Kidney (tissue), 14 donors: ENCODE results near the gene PLCD3. TPM values are rescaled to one million over a fixed set of nuclear protein-coding genes. Genes with fewer than 3 reads are reported as not detected.

Experiments used
- DNase-seq, 5 donors: peaks; one replicate each; pipeline ENCODE4 v3.0.0-alpha.2; 2013 to 2020
- FAIRE-seq: peaks from 2 replicates; lab custom pipeline; 2012; peaks lifted over from hg19 to GRCh38; lab: Jason Lieb, UNC
- H3K27ac ChIP-seq, 2 donors: one replicate each; pipeline ENCODE4 v1.7.0; 2013; ENCODE audit warnings: low read depth in 2 of 2, low read length in 2 of 2, inconsistent platforms in 1 of 2
- H3K27me3 ChIP-seq: one replicate; pipeline ENCODE4 v1.7.1; 2013; ENCODE audit warnings: low read length, inconsistent platforms; ENCODE audit not compliant: control insufficient read depth, insufficient read depth
- H3K36me3 ChIP-seq, 3 donors: one replicate each; pipeline versions ENCODE4 v1.7.0 to v1.7.1; 2013; ENCODE audit warnings: low read length in 3 of 3, control low read depth in 1 of 3, inconsistent platforms in 1 of 3; ENCODE audit not compliant: insufficient read depth in 3 of 3, control insufficient read depth in 2 of 3
- H3K4me1 ChIP-seq, 3 donors: one replicate each; pipeline versions ENCODE4 v1.7.0 to v1.7.1; 2013; ENCODE audit warnings: low read length in 3 of 3, inconsistent platforms in 1 of 3, low read depth in 1 of 3; ENCODE audit not compliant: control insufficient read depth in 2 of 3, insufficient read depth in 2 of 3
- H3K4me3 ChIP-seq, 3 donors: one replicate each; pipeline versions ENCODE4 v1.7.0 to v1.8.1; 2013; ENCODE audit warnings: low read length in 3 of 3, control low read depth in 1 of 3, inconsistent platforms in 1 of 3
- H3K9ac ChIP-seq, 3 donors: one replicate each; pipeline versions ENCODE4 v1.7.0 to v1.7.1; 2013; ENCODE audit warnings: low read length in 3 of 3, control low read depth in 1 of 3, inconsistent platforms in 1 of 3
- H3K9me3 ChIP-seq, 3 donors: one replicate each; pipeline versions ENCODE4 v1.7.0 to v1.7.1; 2013; ENCODE audit warnings: low read length in 3 of 3, control low read depth in 1 of 3, inconsistent platforms in 1 of 3; ENCODE audit not compliant: control insufficient read depth in 2 of 3, insufficient read depth in 1 of 3
- intact Hi-C: fragments of 100-400 bp; cut with DNase I; formaldehyde crosslinking; loops from one replicate; pipeline ENCODE4 v1.11.1; 2022
- polyA plus RNA-seq: library from polyadenylated mRNA; stranded (reverse); fragments of 350-450 nt; fragmentation: Illumina TruSeq; extraction: RNeasy Lipid Tissue Mini Kit (QIAGEN cat#74804); gene quantifications from one replicate; pipeline ENCODE4 v1.2.3, GENCODE V29; 2014; ENCODE audit warnings: low read depth, low replicate concordance; ENCODE audit not compliant: insufficient read depth
- total RNA-seq: library from RNA; stranded (reverse); fragmentation: NEBNext Ultra II Directional; extraction: Animal tissue kit (Norgen Biotek cat#: 25700); gene quantifications from one replicate; pipeline ENCODE4 v1.2.1, GENCODE V29; 2021
- TF ChIP-seq, protein P1 (sequence below): IDR thresholded peaks from 3 replicates; pipeline ENCODE4 v1.5.1; 2012; ENCODE audit warnings: mild to moderate bottlenecking, moderate library complexity, borderline replicate concordance; ENCODE audit not compliant: insufficient read depth; ENCODE audit errors: extremely low read depth
- donor health status: control.
- donor health status: control.
- donor health status: control.
- donor health status: control.
- donor health status: control.
- donor health status: DM: yes; HTN: yes; CAD: no.
- donor health status: Normal renal cell carcinoma (clear cell type).

PLCD3 gene
- total and polyA plus RNA-seq, 2 donors from 2014 or later, result 14.8 to 111 TPM

DNA sequence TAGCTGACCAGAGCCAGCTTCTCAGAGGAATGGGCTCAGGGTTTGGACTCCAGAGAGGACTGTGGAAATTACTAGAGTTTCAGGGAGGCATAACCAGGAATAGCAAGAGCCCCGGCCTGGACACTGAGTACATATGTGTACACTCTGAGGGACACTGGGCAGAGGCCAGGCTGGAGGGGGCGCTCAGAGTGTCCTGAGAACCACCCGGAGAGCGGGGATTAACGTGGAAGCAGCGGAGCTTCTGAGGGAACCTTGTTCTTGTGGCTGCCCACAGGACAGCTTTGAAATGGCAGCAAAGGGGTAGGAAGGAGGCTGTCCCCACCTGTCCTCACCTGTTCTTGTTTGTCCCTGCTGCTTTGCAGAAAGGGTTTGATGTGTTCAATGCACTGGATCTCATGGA, 27.8 kb downstream of the PLCD3 start:
- DNase-seq (no peak), FAIRE-seq (no peak)
- Histone ChIP-seq H3K9me3 (no peaks in the 10 kb centered on the region), H3K27ac (no peak overlapping the region), H3K36me3 (peaks cover 6 to 62% (median 47%) of the 10 kb centered on the region in 3 donors), H3K4me3 (no peak overlapping the region), H3K9ac (no peak overlapping the region), H3K27me3 (no peaks in the 10 kb centered on the region), H3K4me1 (peaks cover 0 to 2% (median 0%) of the 10 kb centered on the region in 3 donors)
- intact Hi-C loops, result no loop called here
- TF ChIP-seq, protein P1, sequence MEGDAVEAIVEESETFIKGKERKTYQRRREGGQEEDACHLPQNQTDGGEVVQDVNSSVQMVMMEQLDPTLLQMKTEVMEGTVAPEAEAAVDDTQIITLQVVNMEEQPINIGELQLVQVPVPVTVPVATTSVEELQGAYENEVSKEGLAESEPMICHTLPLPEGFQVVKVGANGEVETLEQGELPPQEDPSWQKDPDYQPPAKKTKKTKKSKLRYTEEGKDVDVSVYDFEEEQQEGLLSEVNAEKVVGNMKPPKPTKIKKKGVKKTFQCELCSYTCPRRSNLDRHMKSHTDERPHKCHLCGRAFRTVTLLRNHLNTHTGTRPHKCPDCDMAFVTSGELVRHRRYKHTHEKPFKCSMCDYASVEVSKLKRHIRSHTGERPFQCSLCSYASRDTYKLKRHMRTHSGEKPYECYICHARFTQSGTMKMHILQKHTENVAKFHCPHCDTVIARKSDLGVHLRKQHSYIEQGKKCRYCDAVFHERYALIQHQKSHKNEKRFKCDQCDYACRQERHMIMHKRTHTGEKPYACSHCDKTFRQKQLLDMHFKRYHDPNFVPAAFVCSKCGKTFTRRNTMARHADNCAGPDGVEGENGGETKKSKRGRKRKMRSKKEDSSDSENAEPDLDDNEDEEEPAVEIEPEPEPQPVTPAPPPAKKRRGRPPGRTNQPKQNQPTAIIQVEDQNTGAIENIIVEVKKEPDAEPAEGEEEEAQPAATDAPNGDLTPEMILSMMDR, result no peak

DNA sequence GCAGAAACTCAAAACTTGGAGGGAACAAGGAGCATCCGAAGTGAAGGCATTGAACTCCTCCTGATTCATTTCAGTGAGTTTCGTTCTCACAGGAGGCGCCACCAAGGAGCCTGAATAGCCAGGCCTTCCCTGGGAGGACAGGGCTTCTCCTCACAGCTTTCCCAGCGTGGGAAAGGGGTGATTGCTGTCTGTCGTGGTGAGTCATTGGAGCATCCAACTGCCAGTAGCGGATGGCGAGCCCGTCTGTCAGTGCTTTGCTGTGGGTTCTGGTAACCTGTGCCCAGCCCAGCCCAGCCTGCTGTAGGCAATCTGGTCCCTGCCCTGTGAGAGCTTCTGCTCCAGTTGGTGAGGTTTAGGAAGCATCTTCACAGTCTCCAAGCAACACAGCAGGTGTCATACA, 28.3 kb downstream of the PLCD3 start:
- H3K4me3 ChIP-seq, result no peak overlapping the region
- peaks cover 0 to 2% (median 0%) of the 10 kb centered on the region in 3 donors for H3K4me1 ChIP-seq
- TF ChIP-seq, protein P1, result no peak
- H3K27ac ChIP-seq, result no peak overlapping the region
- intact Hi-C loops, result no loop called here
- DNase-seq, result no peak
- H3K9me3 ChIP-seq, result no peaks in the 10 kb centered on the region
- no peak overlapping the region for H3K9ac ChIP-seq
- FAIRE-seq, result no peak
- no peaks in the 10 kb centered on the region for H3K27me3 ChIP-seq
- peaks cover 6 to 65% (median 47%) of the 10 kb centered on the region in 3 donors for H3K36me3 ChIP-seq

DNA sequence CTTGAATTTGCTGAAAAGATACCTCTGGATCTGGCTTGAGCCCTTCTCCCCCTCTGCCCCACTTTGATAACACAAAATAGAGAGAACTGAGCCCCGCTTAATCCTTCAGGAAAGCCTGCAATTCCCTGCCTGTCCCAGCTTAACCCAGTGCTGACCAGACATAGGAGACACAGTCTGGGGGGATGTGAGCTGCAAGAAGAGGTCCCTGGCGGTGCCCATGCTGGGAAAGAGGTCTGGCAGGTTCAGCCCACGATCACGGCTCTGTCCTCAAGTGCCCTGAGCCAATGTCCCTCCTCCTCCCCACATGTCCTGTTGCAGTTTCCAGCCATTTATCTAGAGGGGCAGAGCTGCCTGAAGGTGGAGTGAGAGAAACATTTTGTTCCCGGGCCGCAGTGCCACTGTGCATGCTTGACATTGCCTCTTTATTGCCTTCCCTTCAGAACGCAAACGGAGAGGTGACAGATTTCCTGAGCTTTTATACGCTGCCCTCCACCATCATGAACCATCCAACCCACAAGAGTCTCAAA, 29.0 kb downstream of the PLCD3 start:
- H3K36me3 ChIP-seq, result peaks cover 6 to 69% (median 51%) of the 10 kb centered on the region in 3 donors
- no peak overlapping the region for H3K9ac ChIP-seq
- H3K27ac ChIP-seq, result no peak overlapping the region
- intact Hi-C loops, result no loop called here
- H3K27me3 ChIP-seq, result no peaks in the 10 kb centered on the region
- TF ChIP-seq, protein P1, result no peak
- peaks cover 0 to 2% (median 0%) of the 10 kb centered on the region in 3 donors for H3K4me1 ChIP-seq
- DNase-seq, result peak in 1 of 5 donors; percentile 24
- no peaks in the 10 kb centered on the region for H3K9me3 ChIP-seq
- no peak for FAIRE-seq
- H3K4me3 ChIP-seq, result no peak overlapping the region
